ENCODE measurements around the gene TEX51.

DNA sequence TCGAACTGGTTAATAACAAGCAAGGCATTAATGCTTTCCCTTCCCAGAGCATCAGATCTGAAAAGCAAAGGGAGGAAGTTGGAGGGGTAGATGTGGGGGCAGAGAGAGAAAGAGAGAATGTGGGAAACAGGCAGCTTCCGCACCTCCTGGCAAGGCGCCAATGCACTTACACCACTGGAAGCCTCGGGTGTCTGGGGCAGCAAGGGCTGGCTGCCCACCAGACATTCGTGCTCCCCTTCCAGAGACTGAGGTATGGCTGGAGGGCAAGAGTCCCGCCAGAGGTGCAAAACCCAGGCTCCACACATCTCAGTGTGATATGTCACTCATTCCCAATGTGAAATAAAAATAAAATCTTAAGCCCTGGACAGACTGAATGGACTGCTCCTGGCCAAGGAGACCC lies 46.4 kb downstream of the TEX51 start:
- TF ChIP-seq ZNF239 (tag by site-specific recombination; IDR thresholded peaks at IDR 0.05) (no peak), ZNF514 (tag by site-specific recombination; IDR thresholded peaks at IDR 0.05) (no peak), ZFP69B (tag by site-specific recombination; IDR thresholded peaks at IDR 0.05) (no peak), ZNF24 (tag by site-specific recombination; IDR thresholded peaks at IDR 0.05) (no peak), GLI4 (tag by site-specific recombination; IDR thresholded peaks at IDR 0.05) (no peak), YY1 (tag by site-specific recombination; IDR thresholded peaks at IDR 0.05) (no peak), ZNF473 (tag by site-specific recombination; IDR thresholded peaks at IDR 0.05) (no peak), SP2 (tag by site-specific recombination; IDR thresholded peaks at IDR 0.05) (no peak), ZNF549 (tag by site-specific recombination; IDR thresholded peaks at IDR 0.05) (no peak), HOXA7 (CRISPR knock-in tag; IDR thresholded peaks at IDR 0.05; ENCODE audit: borderline replicate concordance) (no peak)
- TF ChIP-seq, protein P1, sequence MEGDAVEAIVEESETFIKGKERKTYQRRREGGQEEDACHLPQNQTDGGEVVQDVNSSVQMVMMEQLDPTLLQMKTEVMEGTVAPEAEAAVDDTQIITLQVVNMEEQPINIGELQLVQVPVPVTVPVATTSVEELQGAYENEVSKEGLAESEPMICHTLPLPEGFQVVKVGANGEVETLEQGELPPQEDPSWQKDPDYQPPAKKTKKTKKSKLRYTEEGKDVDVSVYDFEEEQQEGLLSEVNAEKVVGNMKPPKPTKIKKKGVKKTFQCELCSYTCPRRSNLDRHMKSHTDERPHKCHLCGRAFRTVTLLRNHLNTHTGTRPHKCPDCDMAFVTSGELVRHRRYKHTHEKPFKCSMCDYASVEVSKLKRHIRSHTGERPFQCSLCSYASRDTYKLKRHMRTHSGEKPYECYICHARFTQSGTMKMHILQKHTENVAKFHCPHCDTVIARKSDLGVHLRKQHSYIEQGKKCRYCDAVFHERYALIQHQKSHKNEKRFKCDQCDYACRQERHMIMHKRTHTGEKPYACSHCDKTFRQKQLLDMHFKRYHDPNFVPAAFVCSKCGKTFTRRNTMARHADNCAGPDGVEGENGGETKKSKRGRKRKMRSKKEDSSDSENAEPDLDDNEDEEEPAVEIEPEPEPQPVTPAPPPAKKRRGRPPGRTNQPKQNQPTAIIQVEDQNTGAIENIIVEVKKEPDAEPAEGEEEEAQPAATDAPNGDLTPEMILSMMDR (tag by site-specific recombination; IDR thresholded peaks at IDR 0.05): no peak

Data from HEK293 (cell line).